ENCODE data around the gene EFCAB13.

DNA sequence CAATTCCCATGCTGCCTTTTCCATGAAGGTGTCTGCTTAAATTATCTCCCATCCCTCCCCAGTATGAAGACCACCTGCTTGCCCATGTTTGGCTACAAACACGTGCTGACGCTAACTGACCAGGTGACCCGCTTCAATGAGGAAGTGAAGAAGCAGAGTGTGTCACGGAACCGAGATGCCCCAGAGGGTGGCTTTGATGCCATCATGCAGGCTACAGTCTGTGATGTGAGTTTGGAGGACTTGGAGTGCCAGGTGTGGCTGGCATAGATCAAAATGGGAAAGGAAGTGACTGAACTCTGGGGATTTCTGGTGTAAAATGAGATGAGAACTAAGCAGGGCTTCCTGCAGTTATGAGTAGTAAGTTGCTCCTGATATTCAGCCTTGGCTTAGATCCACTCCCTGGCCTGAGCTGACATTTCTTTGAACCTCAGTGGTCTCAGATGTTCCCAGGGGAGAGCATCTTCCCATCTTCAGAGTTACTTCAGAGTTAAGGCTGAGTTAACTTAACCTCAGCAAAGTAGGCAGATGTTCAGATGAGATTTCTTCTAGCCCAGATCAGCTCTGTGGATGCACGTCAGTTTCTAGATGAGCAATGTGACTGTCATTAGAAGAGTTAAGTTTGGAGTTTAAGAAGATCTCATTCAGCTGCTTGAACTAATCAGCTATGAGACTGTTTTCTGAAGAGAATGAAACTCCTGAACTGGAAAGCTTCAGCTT lies 37.4 kb upstream of the EFCAB13 start:
- TF ChIP-seq CTCF (IDR thresholded peaks at IDR 0.05; ENCODE audit: low read length): no peak
- TF ChIP-seq EZH2 (optimal IDR thresholded peaks at IDR 0.05; ENCODE audit: low read depth, low read length): no peak

All from MM.1S (cell line).